ENCODE results near the gene SYT9.

DNA sequence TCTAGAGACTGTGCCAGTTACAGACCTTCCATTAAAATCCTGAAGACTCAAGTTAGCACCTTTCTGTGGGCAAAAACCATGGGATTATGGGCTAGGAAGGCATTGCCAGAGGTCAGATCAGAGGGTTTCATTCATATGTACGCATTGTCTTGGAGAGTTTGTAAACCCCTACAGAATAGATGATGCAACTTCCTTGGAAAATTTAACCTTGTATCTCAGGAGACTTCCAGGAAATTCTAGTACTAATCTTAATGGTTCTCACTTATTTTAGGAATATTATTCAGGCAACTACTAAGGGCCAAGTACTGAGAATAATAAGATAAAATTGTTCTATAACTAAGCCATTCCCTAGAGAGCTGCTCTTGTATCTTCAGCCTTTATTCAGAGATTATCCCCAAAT, 240.5 kb downstream of the SYT9 start:
- TF ChIP-seq ZBTB33 (IDR thresholded peaks at IDR 0.05) (no peak), TAF1 (conservative IDR thresholded peaks at IDR 0.05) (no peak)

Measured in liver (tissue), 2 donors.